CD14-positive monocyte (primary cell): ENCODE data around the gene ANKRD31. TPM values are rescaled to one million over a fixed set of nuclear protein-coding genes. Genes with fewer than 3 reads are reported as not detected.

ENCODE experiments used
- DNase-seq, 3 donors: peaks; one replicate each; pipeline ENCODE4 v3.0.0-alpha.2; 2011 to 2022
- H2AFZ ChIP-seq: 2 replicates; pipeline ENCODE4 v1.6.0; 2012; ENCODE audit warnings: mild to moderate bottlenecking, low read depth, low read length, inconsistent platforms; ENCODE audit not compliant: insufficient read depth, poor library complexity, severe bottlenecking
- H3K27ac ChIP-seq, 2 donors: 1 replicate in 1 of 2; 2 replicates in 1 of 2; pipeline ENCODE4 v1.5.1; 2012 to 2013; ENCODE audit warnings: low read length in 2 of 2, control low read depth in 1 of 2, inconsistent platforms in 1 of 2, low read depth in 1 of 2, mild to moderate bottlenecking in 1 of 2
- H3K27me3 ChIP-seq, 2 donors: one replicate each; pipeline versions ENCODE4 v1.6.0 to v1.6.1; 2011 to 2013; ENCODE audit warnings: low read length in 2 of 2; ENCODE audit not compliant: control insufficient read depth in 2 of 2, insufficient read depth in 2 of 2
- H3K36me3 ChIP-seq, 2 donors: replicated peaks in 1 of 2; 1 replicate in 1 of 2; 2 replicates in 1 of 2; pipeline versions ENCODE4 v1.5.1 to v1.6.1; 2012 to 2013; ENCODE audit warnings: low read length in 2 of 2, control low read depth in 1 of 2, inconsistent platforms in 1 of 2, mild to moderate bottlenecking in 1 of 2; ENCODE audit not compliant: insufficient read depth in 2 of 2, control insufficient read depth in 1 of 2
- H3K4me1 ChIP-seq, 2 donors: 1 replicate in 1 of 2; 2 replicates in 1 of 2; pipeline versions ENCODE4 v1.5.1 to v1.6.1; 2012 to 2013; ENCODE audit warnings: low read length in 2 of 2, control low read depth in 1 of 2, inconsistent platforms in 1 of 2, mild to moderate bottlenecking in 1 of 2, moderate library complexity in 1 of 2; ENCODE audit not compliant: insufficient read depth in 2 of 2, control insufficient read depth in 1 of 2
- H3K4me2 ChIP-seq: replicated peaks from 2 replicates; pipeline ENCODE3; 2012; ENCODE audit warnings: low read length, moderate library complexity, mild to moderate bottlenecking; ENCODE audit not compliant: poor library complexity, severe bottlenecking; ENCODE audit errors: extremely low read depth
- H3K4me3 ChIP-seq, 3 experiments: fragments of 200-600 bp in 1 of 3; sonication (generic) in 1 of 3; replicated peaks in 1 of 3; 1 replicate in 2 of 3; 2 replicates in 1 of 3; pipeline ENCODE4 v1.5.1; 2011 to 2013; ENCODE audit warnings: low read length in 3 of 3, mild to moderate bottlenecking in 3 of 3, control low read depth in 2 of 3, low read depth in 2 of 3, inconsistent platforms in 1 of 3, moderate library complexity in 1 of 3
- H3K79me2 ChIP-seq: 2 replicates; pipeline ENCODE4 v1.6.0; 2012; ENCODE audit warnings: mild to moderate bottlenecking, control low read depth, inconsistent platforms, low read length, moderate library complexity; ENCODE audit not compliant: insufficient read depth
- H3K9ac ChIP-seq: 2 replicates; pipeline ENCODE4 v1.6.0; 2017; ENCODE audit warnings: low read length, mild to moderate bottlenecking; ENCODE audit not compliant: insufficient read depth, poor library complexity, severe bottlenecking
- H3K9me3 ChIP-seq, 2 donors: replicated peaks in 1 of 2; 1 replicate in 1 of 2; 2 replicates in 1 of 2; pipeline versions ENCODE4 v1.5.1 to v1.6.1; 2012 to 2013; ENCODE audit warnings: low read length in 2 of 2, control low read depth in 1 of 2; ENCODE audit not compliant: control insufficient read depth in 1 of 2, insufficient read depth in 1 of 2
- H4K20me1 ChIP-seq: 2 replicates; pipeline ENCODE4 v1.6.0; 2012; ENCODE audit warnings: mild to moderate bottlenecking, low read length, control low read depth, moderate library complexity; ENCODE audit not compliant: insufficient read depth
- H3K27ac Mint-ChIP-seq, 7 donors: one replicate each; pipeline ENCODE4 v1.8.0; 2020; ENCODE audit warnings: mild to moderate bottlenecking in 7 of 7, mixed read lengths in 7 of 7, moderate library complexity in 6 of 7, inconsistent platforms in 2 of 7
- H3K27me3 Mint-ChIP-seq, 3 donors: one replicate each; pipeline ENCODE4 v1.8.0; 2021 to 2022; ENCODE audit warnings: low read depth in 3 of 3, mild to moderate bottlenecking in 3 of 3, mixed read lengths in 3 of 3, moderate library complexity in 3 of 3, inconsistent platforms in 1 of 3
- H3K36me3 Mint-ChIP-seq, 2 donors: one replicate each; pipeline ENCODE4 v1.8.0; 2020; ENCODE audit warnings: mixed read lengths in 2 of 2, inconsistent platforms in 1 of 2, mild to moderate bottlenecking in 1 of 2
- H3K4me1 Mint-ChIP-seq: one replicate; pipeline ENCODE4 v1.8.0; 2020; ENCODE audit warnings: mild to moderate bottlenecking, mixed read lengths
- H3K4me3 Mint-ChIP-seq, 2 donors: one replicate each; pipeline ENCODE4 v1.8.0; 2020; ENCODE audit warnings: mild to moderate bottlenecking in 2 of 2, mixed read lengths in 2 of 2, moderate library complexity in 1 of 2
- H3K9me3 Mint-ChIP-seq, 7 donors: one replicate each; pipeline ENCODE4 v1.8.0; 2020 to 2022; ENCODE audit warnings: mixed read lengths in 7 of 7, mild to moderate bottlenecking in 6 of 7, moderate library complexity in 6 of 7, inconsistent platforms in 2 of 7
- WGBS: methylation state at CpG from one replicate; pipeline ENCODE4 v1.1.5; 2013; ENCODE audit warnings: missing lambda C conversion rate; ENCODE audit not compliant: insufficient coverage; 5-methylcytosine and 5-hydroxymethylcytosine counted together
- intact Hi-C, 2 donors: fragments of 100-400 bp; cut with micrococcal nuclease; formaldehyde crosslinking; loops; one replicate each; pipeline versions ENCODE4 v1.15.0 to v1.15.1; 2023
- polyA plus RNA-seq, 3 donors: library from polyadenylated mRNA; depleted of rRNA in 1 of 3; unstranded in 2 of 3; stranded (reverse) in 1 of 3; fragments of 300-500 nt in 2 of 3; fragments of >200 nt in 1 of 3; fragmentation: Illumina TruSeq in 2 of 3; gene quantifications; 1 replicate in 2 of 3; 2 replicates in 1 of 3; pipeline ENCODE4 v1.2.3, GENCODE V29; 2012 to 2021
- TF ChIP-seq, protein P1 (sequence below): fragments of 200-600 bp; IDR thresholded peaks from one replicate; pipeline ENCODE4 v1.8.0; 2022; ENCODE audit warnings: antibody characterized with exemption, mild to moderate bottlenecking

ANKRD31 gene
- polyA plus RNA-seq, 3 donors: 0.05 TPM; not detected in 2

DNA sequence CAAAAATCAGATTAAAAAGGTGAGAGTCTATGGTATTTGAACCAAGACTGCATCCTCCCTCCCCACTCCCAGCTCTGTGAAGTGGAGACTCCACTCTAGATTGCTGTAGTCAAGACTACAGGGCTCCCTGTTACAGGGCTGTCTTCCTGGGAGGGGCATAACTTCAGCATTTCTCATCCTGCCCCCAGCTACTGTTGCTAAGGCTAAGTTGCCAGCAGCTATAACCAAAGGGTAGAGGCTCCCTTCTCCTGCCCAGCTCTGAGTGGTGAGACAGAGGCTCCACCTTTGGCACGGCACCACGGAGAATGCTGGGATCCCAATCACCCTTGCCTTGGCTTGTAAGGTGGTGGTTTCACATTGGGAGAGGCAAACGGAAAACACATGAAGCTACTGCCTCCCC, 145.1 kb downstream of the ANKRD31 start:
- Histone ChIP-seq H3K27ac (no peak overlapping the region), H2AFZ (no peak overlapping the region), H3K9me3 (no peaks in the 10 kb centered on the region), H3K36me3 (no peaks in the 10 kb centered on the region), H3K79me2 (no peaks in the 10 kb centered on the region), H3K4me2 (no peak overlapping the region), H3K27me3 (no peaks in the 10 kb centered on the region), H3K9ac (no peak overlapping the region), H4K20me1 (no peaks in the 10 kb centered on the region), H3K4me3 (no peak overlapping the region), H3K4me1 (peaks cover 4 to 12% of the 10 kb centered on the region in 2 donors)
- no peaks in the 10 kb centered on the region for H3K36me3 Mint-ChIP-seq
- no peak overlapping the region for H3K4me3 Mint-ChIP-seq
- intact Hi-C loops: no loop called here
- no peak overlapping the region for H3K27ac Mint-ChIP-seq
- TF ChIP-seq, protein P1, sequence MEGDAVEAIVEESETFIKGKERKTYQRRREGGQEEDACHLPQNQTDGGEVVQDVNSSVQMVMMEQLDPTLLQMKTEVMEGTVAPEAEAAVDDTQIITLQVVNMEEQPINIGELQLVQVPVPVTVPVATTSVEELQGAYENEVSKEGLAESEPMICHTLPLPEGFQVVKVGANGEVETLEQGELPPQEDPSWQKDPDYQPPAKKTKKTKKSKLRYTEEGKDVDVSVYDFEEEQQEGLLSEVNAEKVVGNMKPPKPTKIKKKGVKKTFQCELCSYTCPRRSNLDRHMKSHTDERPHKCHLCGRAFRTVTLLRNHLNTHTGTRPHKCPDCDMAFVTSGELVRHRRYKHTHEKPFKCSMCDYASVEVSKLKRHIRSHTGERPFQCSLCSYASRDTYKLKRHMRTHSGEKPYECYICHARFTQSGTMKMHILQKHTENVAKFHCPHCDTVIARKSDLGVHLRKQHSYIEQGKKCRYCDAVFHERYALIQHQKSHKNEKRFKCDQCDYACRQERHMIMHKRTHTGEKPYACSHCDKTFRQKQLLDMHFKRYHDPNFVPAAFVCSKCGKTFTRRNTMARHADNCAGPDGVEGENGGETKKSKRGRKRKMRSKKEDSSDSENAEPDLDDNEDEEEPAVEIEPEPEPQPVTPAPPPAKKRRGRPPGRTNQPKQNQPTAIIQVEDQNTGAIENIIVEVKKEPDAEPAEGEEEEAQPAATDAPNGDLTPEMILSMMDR: no peak
- no peaks in the 10 kb centered on the region for H3K27me3 Mint-ChIP-seq
- peaks cover 21% of the 10 kb centered on the region for H3K4me1 Mint-ChIP-seq
- no peaks in the 10 kb centered on the region for H3K9me3 Mint-ChIP-seq
- WGBS: 100% methylated on average over 1 of the region's 3 CpGs
- no peak for DNase-seq

DNA sequence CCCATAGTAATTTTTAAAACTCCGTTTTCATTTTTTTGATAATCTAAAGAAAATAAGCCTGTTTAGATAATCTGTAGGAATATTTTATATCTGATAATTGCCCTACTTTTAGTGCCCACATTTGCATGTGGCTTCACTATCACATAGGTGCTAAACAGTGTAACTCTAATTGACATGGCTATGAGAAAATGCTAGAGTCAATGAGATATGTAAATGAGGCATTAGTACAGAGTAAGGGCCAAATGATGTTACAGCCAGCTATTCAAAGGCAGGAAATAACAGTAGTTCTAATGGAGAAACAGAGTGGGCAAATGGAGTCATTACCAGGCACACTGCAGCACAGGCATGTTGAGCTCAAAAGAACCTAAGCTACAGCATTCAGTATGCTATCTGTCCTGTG, 147.0 kb downstream of the ANKRD31 start:
- no peaks in the 10 kb centered on the region for H3K79me2 ChIP-seq
- no peak overlapping the region for H2AFZ ChIP-seq
- WGBS: no CpG with 5 or more reads among the region's 1 CpG
- H3K9ac ChIP-seq: no peak overlapping the region
- no peak overlapping the region for H3K4me3 ChIP-seq
- no peaks in the 10 kb centered on the region for H3K4me1 ChIP-seq
- H3K9me3 ChIP-seq: no peaks in the 10 kb centered on the region
- H3K27ac ChIP-seq: no peak overlapping the region
- no peaks in the 10 kb centered on the region for H3K36me3 ChIP-seq
- no peaks in the 10 kb centered on the region for H4K20me1 ChIP-seq
- intact Hi-C loops: no loop called here
- H3K4me1 Mint-ChIP-seq: peaks cover 4% of the 10 kb centered on the region
- no peak overlapping the region for H3K4me3 Mint-ChIP-seq
- no peaks in the 10 kb centered on the region for H3K27me3 ChIP-seq
- H3K27me3 Mint-ChIP-seq: no peaks in the 10 kb centered on the region
- no peak overlapping the region for H3K27ac Mint-ChIP-seq
- DNase-seq: no peak
- H3K9me3 Mint-ChIP-seq: no peaks in the 10 kb centered on the region
- no peaks in the 10 kb centered on the region for H3K36me3 Mint-ChIP-seq
- H3K4me2 ChIP-seq: no peak overlapping the region
- TF ChIP-seq, protein P1: no peak
